ENCODE measurements around the gene LYSMD3. TPM values are rescaled to one million over a fixed set of nuclear protein-coding genes. Genes with fewer than 3 reads are reported as not detected.
A peak's percentile ranks its signal among the peaks of the same experiment; 100 is the strongest.

LYSMD3 gene
- total RNA-seq: 5.9 TPM

DNA sequence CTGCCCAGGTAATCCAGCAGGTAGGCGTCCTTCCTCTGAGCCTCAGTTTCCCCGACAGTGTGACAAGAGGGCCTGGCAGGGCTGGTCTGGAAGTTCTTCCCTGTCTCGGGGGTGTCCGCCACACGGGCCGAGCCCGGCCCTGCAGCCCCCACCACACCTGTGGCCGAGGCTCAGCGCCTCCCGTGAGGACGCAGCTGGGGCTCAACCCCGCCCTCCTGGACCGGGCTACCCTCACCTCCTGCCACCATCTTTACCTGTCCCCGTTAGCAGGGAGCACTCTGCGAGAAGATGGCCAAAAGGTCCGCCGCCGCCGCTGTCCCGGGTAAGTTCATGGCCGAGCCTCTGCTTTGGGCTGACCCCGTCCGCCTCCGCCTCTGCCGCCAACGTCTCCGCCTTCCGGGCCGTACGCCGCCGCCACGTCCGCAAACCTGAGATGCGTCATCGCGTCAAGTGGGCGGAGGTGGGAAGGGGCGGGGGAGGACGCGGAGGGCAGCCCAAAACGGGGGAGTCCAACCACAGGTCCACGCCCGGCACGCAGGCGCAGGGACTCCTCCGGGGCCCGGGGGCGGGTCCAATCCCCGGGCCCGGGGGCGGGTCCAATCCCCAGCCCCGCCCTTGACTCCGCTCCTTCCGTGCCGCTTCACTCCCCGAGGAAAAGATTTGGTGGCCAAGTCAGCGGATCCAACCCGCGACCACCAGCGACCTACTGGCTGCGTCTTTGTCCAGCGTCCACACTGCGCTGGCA, at the start of gene LYSMD3:
LYSMD3 (minus strand) TSS at position 391 of the 745 bp plus-strand sequence. CDS start 4,295 bp downstream, outside the sequence.
- peak; percentile 89 to 98 (median 97) for DNase-seq (ENCODE audit: low read depth in 2 of 3, low spot score in 2 of 3)

GRCh38 chr5:90576566-90576965, 47.2 kb upstream of the LYSMD3 start:
- peak in 1 of 3 donors; percentile 21 for DNase-seq (ENCODE audit: low read depth in 2 of 3, low spot score in 2 of 3)

GRCh38 chr5:90575712-90576111, 46.3 kb upstream of the LYSMD3 start:
- DNase-seq (ENCODE audit: low read depth in 2 of 3, low spot score in 2 of 3): no peak

DNA sequence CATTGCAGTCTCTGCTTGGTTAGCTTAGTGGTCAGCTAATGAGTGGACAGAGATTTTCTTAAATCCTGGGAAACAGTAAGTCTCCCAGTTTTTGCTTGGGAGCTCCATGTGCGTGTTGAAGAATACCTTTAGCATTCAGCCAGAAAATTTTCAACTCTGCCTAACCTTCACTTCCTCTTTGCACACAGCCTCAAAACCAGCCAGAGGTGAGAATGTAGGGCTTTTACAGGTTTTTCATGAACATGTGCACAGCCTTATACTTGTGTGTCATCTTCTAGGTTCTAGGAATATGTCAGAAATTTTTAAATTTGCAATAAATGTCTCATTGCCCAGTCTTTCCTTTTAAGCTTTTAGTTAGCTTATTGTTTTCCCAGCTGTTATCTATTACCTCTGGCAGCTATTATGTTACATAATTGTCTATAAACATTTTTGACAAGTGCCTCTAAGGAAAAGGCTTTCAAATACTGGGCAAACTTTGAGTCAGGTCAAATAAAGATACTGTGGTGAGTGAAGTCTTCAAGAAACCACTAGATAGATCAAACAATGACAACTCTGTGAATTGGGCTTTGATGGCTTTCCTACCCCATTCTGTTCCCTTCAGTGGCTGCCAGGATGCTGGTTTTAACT, 41.9 kb upstream of the LYSMD3 start:
- no peak for DNase-seq (ENCODE audit: low read depth in 2 of 3, low spot score in 2 of 3)

GRCh38 chr5:90570034-90570433, 40.6 kb upstream of the LYSMD3 start:
- no peak for DNase-seq (ENCODE audit: low read depth in 2 of 3, low spot score in 2 of 3)

DNA sequence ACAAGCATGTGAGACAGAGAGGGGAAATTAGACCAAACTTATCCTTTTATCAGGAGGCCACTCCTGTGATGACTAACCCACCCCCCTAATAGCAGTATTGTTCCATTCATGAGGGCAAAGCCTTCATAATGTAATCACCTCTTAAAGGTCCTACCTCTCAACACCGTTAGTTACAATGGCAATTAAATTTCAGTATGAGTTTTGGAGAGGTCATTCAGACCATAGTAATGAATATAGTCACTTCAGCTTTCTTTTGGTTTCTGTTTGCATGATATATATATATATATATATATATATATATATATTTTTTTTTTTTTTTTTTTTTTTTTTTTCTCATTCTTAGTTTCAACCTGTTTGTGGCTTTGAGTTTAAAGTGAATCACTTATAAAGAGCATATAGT, 39.7 kb upstream of the LYSMD3 start:
- no peak for DNase-seq (ENCODE audit: low read depth in 2 of 3, low spot score in 2 of 3)

DNA sequence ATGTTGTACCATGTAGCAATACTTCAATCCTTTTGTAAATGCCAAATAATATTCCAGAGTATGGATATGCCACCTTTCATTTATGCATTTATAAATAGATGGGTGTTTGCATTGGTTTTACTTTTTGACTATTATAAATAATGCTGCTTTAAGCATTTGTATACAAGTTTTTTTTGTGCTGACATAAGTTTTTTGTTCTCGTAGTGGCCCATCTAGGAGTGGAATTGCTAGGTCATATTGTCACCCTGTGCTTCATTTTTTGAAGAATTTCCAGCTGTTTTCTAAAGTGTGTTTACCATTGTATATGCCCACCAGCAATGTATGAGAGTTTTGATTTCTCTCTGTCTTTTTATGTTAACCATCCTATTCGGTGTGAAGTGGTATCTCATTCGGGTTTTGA, 36.1 kb upstream of the LYSMD3 start:
- no peak for DNase-seq (ENCODE audit: low read depth in 2 of 3, low spot score in 2 of 3)

DNA sequence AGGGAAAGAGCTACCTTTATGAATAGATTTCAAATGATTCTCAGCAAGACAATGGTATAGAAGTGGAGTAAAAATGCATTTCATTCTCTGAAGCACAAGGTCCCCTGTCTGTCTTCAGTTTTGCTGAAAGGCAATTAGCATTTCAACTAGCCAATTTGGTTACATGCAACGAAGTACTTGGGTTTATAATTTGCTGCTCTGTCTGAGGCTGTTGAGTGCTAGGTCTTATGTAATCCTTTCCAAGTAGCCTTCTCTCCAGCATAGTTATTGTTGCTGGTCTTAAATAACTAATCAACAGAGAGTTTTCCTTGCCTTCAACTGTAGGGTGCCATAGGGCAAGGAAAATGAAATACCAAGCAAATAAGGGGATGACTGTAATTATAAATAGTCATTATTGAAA, 33.7 kb upstream of the LYSMD3 start:
- DNase-seq (ENCODE audit: low read depth in 2 of 3, low spot score in 2 of 3): no peak

- no peak for DNase-seq (ENCODE audit: low read depth in 2 of 3, low spot score in 2 of 3)
Observed at GRCh38 chr5:90562341-90562740, 33.0 kb upstream of the LYSMD3 start.

- DNase-seq (ENCODE audit: low read depth in 2 of 3, low spot score in 2 of 3): no peak
Observed at GRCh38 chr5:90561766-90562165, 32.4 kb upstream of the LYSMD3 start.

DNA sequence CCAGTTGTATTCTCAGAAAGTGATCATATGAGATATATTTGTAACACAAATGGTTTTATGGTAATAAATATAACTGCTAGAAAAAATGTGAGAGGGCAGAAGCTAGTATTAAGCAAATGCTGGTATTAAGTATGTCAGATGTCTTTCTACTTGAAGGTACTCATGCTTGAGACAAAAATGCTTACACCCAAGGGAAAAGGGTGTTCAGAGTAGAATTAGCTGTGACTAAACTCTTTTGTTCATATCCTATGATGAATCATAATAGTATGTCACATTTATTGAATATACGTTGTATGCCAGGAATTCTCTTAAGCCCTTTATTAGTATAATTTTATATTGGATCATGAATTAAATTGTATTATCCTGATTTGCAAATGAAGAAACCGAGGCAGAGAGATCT, 31.4 kb upstream of the LYSMD3 start:
- no peak for DNase-seq (ENCODE audit: low read depth in 2 of 3, low spot score in 2 of 3)

DNA sequence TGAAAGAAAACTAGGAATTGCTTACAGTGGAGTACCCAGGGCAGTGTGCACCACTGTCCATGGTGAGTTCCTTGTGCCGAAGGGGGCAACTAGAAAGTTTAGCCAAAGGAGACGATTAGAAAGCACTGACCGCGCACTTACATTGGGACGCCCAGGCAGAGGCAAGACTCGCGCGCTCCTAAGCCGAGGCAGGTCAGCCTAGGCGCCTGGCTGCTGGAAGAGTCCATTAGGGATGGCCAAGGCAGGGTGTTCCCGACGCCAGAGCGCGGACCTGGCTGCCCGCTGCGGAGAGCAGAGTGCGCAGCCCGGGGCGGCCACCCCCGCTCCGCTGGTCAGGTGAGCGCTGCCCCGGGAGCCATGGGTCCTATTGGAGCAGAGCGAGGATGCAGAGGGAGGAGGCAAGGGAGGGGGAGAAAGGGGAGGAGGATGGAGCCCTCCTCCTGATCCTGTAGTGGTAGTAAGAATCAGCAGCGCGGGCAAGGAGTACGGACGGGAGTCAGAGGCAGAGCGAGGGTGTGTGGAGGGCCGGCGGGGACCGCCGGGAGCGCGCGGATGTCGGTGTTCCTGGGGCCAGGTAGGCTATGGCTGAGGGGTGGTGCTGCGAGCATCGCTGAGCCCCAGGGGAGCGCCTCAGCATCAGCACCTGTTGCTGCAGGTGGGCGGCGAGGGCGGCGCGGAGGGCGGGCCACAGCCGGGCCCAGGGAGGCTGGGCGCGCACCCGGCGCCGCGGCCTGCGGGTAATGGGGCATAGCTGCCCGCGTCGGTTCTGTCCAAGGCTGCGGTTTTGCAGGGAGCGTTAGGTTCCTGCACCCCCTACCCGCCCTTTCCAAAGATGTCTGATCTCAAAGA, 29.2 kb upstream of the LYSMD3 start, which contains the start of gene ADGRV1:
ADGRV1 (plus strand) TSS at position 454 of the 849 bp plus-strand sequence; CDS start at position 553, 99 bp downstream.
- DNase-seq (ENCODE audit: low read depth in 2 of 3, low spot score in 2 of 3): peak in 2 of 3 donors; percentile 23 to 27

- peak in 1 of 3 donors; percentile 33 for DNase-seq (ENCODE audit: low read depth in 2 of 3, low spot score in 2 of 3)
Observed at GRCh38 chr5:90557871-90558270, 28.5 kb upstream of the LYSMD3 start.

DNA sequence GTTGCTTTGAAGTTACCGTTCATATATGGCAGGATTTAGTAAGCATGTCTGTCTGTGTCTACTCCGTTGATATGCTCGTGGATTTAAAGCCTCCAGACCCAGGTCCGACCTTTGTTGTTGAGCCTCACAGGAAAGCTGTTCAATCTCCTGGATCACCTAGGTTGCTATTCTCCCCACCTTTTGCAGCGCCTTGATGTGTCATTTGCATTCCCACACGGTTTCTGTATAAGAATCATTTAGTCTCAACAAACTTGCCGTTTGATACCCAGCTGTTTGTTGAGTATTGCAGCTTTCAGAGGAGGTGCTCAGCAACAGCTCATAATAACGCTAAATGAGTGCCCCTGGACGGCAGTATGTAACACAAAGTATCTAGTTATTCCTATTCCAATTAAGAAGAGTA, 28.0 kb upstream of the LYSMD3 start:
- no peak for DNase-seq (ENCODE audit: low read depth in 2 of 3, low spot score in 2 of 3)

- no peak for DNase-seq (ENCODE audit: low read depth in 2 of 3, low spot score in 2 of 3)
Observed at GRCh38 chr5:90555666-90556065, 26.3 kb upstream of the LYSMD3 start.

- no peak for DNase-seq (ENCODE audit: low read depth in 2 of 3, low spot score in 2 of 3)
Observed at GRCh38 chr5:90554358-90555006, 25.1 kb upstream of the LYSMD3 start.

DNA sequence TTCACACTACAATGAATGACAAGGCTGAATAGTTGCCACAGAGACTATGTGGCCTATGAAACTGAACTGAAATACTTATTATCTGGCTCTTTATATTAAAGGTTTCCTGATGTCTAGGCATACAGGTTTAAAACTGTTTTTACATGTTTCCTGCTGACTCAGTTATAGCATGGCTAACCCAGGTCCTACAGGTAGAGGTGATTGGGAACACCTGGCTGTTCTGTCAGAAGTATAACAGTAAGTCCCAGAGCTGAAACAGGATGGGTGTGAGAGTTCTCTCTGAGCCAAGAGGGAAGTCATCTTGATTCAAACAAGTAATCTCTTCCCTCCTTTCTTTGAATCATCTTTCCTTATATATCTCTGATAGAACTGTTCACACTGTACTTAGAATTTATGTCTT, 24.3 kb upstream of the LYSMD3 start:
- no peak for DNase-seq (ENCODE audit: low read depth in 2 of 3, low spot score in 2 of 3)

GRCh38 chr5:90551376-90551775, 22.0 kb upstream of the LYSMD3 start:
- DNase-seq (ENCODE audit: low read depth in 2 of 3, low spot score in 2 of 3): no peak

DNA sequence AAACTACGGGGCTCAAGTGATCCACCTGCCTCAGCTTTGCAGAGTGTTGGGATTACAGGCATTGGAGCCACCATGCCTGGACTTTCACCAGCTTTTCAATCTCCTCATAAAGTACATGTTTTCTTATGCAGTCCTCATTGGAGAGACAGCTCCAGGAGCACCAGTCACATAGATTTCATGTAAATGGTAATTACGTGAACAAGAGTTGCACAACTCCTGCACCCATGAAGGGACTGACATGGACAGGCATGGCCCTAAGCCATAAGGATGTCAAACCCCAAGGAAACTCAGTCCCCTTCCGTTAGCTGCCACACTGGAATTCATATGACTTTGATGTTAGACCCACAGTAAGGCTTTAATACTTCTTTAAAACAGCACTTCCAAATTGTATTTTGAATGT, 21.6 kb upstream of the LYSMD3 start:
- DNase-seq (ENCODE audit: low read depth in 2 of 3, low spot score in 2 of 3): no peak

DNA sequence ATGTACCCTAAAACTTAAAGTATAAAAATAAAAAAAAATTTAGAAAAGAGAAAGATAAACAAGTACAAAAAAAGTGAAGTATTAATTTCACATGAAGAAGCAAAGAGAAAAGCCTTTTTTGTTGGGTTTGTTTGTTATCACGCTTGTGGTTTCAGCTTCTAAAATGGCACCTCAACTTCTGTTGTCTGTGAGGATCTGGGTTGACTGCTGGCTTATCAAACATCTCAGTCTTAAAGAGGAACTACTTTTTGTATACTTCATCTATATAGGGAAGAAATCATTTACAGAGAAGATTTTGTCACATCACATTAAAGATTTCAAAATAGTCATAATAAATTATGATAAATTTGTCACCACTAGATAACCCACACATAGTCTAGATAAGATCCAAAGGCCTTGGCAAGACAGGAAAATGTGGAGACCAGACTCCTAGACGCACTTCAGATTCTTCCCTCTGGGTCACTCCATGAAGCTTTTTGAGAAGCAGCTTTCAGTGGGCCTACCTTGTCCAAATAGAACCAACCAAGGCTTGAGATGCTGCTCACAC, 20.4 kb upstream of the LYSMD3 start:
- DNase-seq (ENCODE audit: low read depth in 2 of 3, low spot score in 2 of 3): peak in 1 of 3 donors; percentile 52
